Measurements from ENCODE around the gene LIN7C.

- TF ChIP-seq CTCF (IDR thresholded peaks at IDR 0.05; ENCODE audit: low read depth, low read length, poor library complexity, severe bottlenecking) (no peak), EZH2phosphoT487 (IDR thresholded peaks at IDR 0.05; ENCODE audit: borderline replicate concordance, low read length) (no peak)
Observed at GRCh38 chr11:27555264-27555663, 48.7 kb upstream of the LIN7C start.

Data from DOHH2 (cell line).